HUES64 (cell line): ENCODE data around the gene SPON1.

Experiments used
- H3K27ac ChIP-seq: 2 replicates; pipeline ENCODE4 v1.7.0; 2013; ENCODE audit warnings: low read depth, low read length, inconsistent platforms
- H3K27me3 ChIP-seq: 2 replicates; pipeline ENCODE4 v1.6.1; 2013; ENCODE audit warnings: mild to moderate bottlenecking, low read length; ENCODE audit not compliant: insufficient read depth
- H3K36me3 ChIP-seq: 2 replicates; pipeline ENCODE4 v1.6.1; 2013; ENCODE audit warnings: mild to moderate bottlenecking, low read length; ENCODE audit not compliant: insufficient read depth
- H3K4me1 ChIP-seq: 2 replicates; pipeline ENCODE4 v1.6.1; 2013; ENCODE audit warnings: mild to moderate bottlenecking, low read length, moderate library complexity; ENCODE audit not compliant: insufficient read depth
- H3K4me3 ChIP-seq: 2 replicates; pipeline ENCODE4 v1.5.1; 2013; ENCODE audit warnings: mild to moderate bottlenecking, low read length, moderate library complexity
- H3K9ac ChIP-seq: 2 replicates; pipeline ENCODE4 v1.6.1; 2013; ENCODE audit warnings: mild to moderate bottlenecking, low read depth, low read length
- H3K9me3 ChIP-seq: 2 replicates; pipeline ENCODE4 v1.6.1; 2013; ENCODE audit warnings: low read depth, low read length; ENCODE audit not compliant: insufficient read depth
- WGBS: fragments of 150-250, 120-280 bp; methylation state at CpG from one replicate; pipeline ENCODE4 v1.1.7; 2013; ENCODE audit warnings: missing lambda C conversion rate; 5-methylcytosine and 5-hydroxymethylcytosine counted together

The SPON1 gene

DNA sequence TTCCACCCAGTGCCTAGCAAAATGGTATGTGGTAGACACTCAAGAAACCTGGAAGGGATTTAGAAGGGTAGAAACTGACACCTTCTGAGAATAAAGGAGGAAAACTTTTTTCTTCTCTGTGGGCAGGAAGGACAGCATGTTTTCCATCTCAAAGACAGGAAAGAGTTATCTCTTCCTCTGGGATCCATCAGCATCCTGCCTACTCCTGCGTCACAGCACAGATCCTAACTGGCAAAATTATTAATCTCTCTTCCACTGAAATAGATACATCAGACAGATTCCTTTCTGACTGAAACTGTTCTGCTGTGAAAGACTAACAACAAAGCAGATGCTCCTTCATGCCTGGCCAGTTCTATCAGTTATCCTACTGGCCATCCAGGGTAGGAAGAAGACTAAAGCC lies 147.2 kb downstream of the SPON1 start:
- Histone ChIP-seq H3K36me3 (no peaks in the 10 kb centered on the region), H3K4me1 (peaks cover 8% of the 10 kb centered on the region), H3K4me3 (no peak overlapping the region), H3K27ac (no peak overlapping the region), H3K27me3 (no peaks in the 10 kb centered on the region), H3K9ac (no peak overlapping the region), H3K9me3 (no peaks in the 10 kb centered on the region)
- 91% methylated on average over 1 of the region's 1 CpG for WGBS

DNA sequence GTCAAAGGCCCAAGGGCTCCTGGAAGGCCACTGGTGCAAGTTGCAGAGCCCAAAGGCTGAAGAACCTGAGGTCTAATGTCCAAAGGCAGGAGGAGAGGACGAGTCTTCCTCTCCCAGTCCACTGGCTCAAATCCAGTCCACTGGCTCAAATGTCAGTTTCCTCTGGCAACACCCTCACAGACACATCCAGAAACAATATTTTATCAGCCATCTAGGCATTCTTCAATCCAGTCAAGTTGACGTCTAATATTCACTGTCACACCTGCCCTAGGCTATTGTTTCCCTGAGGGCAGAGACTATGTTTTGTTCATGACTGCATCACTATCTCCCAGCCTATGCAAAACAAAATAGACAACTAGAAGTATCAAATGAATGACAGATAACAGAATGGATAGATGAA lies 148.1 kb downstream of the SPON1 start:
- H3K4me3 ChIP-seq = no peak overlapping the region
- no peaks in the 10 kb centered on the region for H3K27me3 ChIP-seq
- no peaks in the 10 kb centered on the region for H3K9me3 ChIP-seq
- H3K27ac ChIP-seq = no peak overlapping the region
- 93% methylated on average over 2 of the region's 2 CpGs for WGBS
- H3K9ac ChIP-seq = no peak overlapping the region
- peaks cover 8% of the 10 kb centered on the region for H3K4me1 ChIP-seq
- no peaks in the 10 kb centered on the region for H3K36me3 ChIP-seq

DNA sequence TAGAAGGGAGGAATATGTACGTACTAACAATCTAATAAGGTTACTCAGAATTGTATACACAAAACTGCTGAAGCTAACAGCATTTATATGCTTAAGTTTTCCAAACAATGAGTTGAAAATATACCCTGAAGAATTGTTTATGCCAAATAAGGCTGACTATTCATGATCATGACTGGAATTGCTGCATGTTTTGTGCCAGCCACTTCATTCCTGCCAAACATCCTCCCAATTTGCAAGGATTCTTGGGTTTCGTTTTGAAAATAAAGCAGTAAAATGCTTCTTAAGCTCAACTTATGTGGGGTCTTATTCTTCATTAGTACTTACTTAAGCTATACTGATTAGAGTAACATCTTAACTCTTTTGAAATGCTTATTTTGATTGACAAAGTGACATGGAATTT lies 149.0 kb downstream of the SPON1 start:
- WGBS = no CpG with 5 or more reads among the region's 2 CpGs
- H3K9ac ChIP-seq = no peak overlapping the region
- no peaks in the 10 kb centered on the region for H3K36me3 ChIP-seq
- no peaks in the 10 kb centered on the region for H3K27me3 ChIP-seq
- H3K4me1 ChIP-seq = peaks cover 6% of the 10 kb centered on the region
- H3K4me3 ChIP-seq = no peak overlapping the region
- no peak overlapping the region for H3K27ac ChIP-seq
- H3K9me3 ChIP-seq = peaks cover 3% of the 10 kb centered on the region; the same call in 1 of the 2 replicates

DNA sequence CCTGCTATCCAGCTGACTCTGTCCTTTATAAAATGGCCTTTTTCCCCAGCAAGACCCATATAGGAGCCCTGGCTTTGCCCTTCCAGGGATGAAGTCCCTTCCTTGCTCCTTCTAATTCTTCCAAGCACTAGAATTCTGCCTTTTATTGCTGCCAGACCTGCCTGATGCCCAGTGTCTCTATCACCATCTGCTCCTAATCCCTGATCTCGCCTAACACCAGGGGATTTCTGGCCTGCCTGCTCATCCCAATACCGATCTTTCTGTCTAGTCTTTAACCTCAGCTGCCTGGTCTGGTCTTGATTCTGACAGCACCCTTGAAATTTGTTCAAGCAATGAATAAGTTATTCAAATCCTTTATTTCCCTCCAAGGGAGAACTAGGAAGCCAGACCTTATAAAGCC lies 150.2 kb downstream of the SPON1 start:
- no peak overlapping the region for H3K27ac ChIP-seq
- no peaks in the 10 kb centered on the region for H3K4me1 ChIP-seq
- H3K9ac ChIP-seq = no peak overlapping the region
- no peak overlapping the region for H3K4me3 ChIP-seq
- peaks cover 3% of the 10 kb centered on the region; the same call in 1 of the 2 replicates for H3K9me3 ChIP-seq
- H3K27me3 ChIP-seq = no peaks in the 10 kb centered on the region
- no peaks in the 10 kb centered on the region for H3K36me3 ChIP-seq
- WGBS = 84% methylated on average over 2 of the region's 2 CpGs

DNA sequence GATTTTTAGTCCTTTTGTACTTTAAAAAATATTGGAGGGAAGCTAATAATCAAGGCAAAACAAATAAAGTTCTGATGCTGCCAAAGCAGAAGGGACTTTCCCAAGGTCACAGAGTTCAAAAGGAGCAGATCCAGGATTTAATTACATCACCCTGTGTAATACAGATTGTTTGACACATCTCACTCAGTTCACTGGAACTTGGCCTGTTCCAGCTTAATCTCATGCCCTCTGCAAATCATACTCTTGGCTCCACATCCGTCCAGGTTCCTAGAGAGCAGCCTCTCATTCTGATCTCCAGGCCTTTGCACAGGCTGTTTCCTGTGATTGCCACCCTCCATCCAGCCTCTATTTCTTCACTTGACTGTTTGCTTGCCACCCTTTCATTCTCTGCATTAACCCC lies 151.7 kb downstream of the SPON1 start:
- H3K9me3 ChIP-seq = peaks cover 3% of the 10 kb centered on the region; the same call in 1 of the 2 replicates
- H3K9ac ChIP-seq = no peak overlapping the region
- H3K27me3 ChIP-seq = no peaks in the 10 kb centered on the region
- 90% methylated on average over 1 of the region's 1 CpG for WGBS
- no peak overlapping the region for H3K4me3 ChIP-seq
- no peaks in the 10 kb centered on the region for H3K36me3 ChIP-seq
- no peak overlapping the region for H3K27ac ChIP-seq
- no peaks in the 10 kb centered on the region for H3K4me1 ChIP-seq

DNA sequence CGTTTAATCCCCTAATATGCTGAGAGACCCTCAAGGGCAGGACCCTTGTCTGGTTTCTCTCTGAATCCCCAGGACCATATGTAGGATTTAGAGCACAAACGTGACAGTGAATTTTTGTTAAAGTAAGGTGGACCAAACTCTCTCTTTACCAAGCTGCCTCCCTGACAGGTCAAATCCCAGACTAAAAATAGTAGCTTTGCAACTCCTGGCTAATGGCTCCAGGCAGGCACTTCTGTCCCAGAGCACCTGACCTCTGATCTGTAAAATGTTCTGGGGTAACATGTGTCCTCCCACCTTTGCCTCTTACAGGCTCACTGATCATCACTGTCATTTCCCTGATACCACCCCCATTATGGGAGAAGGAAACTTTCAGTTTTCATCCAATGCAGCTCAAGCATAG lies 152.3 kb downstream of the SPON1 start:
- no peaks in the 10 kb centered on the region for H3K4me1 ChIP-seq
- H3K9ac ChIP-seq = no peak overlapping the region
- H3K27ac ChIP-seq = no peak overlapping the region

DNA sequence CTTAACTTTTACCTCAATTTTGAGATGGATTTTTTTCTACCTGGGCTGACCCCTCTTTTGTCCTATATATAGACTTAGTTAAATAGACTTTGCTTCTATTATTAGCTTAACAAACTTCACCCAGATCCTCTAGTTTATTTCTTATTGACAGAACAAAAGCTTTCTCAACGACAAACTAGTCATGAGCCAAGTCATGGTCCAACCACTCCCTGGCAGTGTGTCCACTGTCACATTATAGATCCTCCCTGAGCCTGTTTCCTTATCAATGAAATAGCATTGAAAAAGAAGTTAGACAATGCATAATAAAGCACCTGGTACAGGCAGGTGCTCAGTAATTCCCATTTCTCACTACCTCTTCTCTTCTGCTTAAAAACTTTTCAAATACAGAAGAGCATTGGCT lies 155.1 kb downstream of the SPON1 start:
- Histone ChIP-seq H3K9ac (no peak overlapping the region), H3K4me3 (no peak overlapping the region), H3K27ac (no peak overlapping the region), H3K27me3 (no peaks in the 10 kb centered on the region), H3K9me3 (peaks cover 3% of the 10 kb centered on the region; the same call in 1 of the 2 replicates), H3K36me3 (no peaks in the 10 kb centered on the region), H3K4me1 (no peaks in the 10 kb centered on the region)
- WGBS = 91% methylated on average over 1 of the region's 1 CpG

More for the DNA sequence above, 152.3 kb downstream of the SPON1 start:
- Histone ChIP-seq H3K9me3 (peaks cover 3% of the 10 kb centered on the region; the same call in 1 of the 2 replicates), H3K27me3 (no peaks in the 10 kb centered on the region), H3K36me3 (no peaks in the 10 kb centered on the region), H3K4me3 (no peak overlapping the region)
- WGBS = 75% methylated on average over 2 of the region's 2 CpGs

DNA sequence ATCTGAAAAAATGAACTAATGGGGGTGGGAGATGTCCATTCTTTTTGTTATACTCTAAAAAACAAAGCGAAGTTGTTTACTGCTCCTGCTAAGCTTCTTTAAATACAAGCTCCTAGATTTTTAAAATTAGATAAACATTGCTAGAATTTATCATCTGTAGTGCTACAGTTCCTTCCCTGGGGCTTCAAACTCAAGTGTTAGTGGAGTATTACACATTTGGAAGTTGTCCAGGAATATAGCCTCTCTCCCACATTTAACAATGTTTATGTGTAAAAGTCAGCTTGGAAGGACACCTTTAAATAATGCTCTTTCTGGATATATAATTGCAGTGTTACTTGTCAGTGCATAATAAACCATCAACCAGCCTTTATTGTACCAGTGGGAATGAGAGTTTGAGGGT lies 155.5 kb downstream of the SPON1 start:
- Histone ChIP-seq H3K9me3 (peaks cover 3% of the 10 kb centered on the region; the same call in 1 of the 2 replicates), H3K9ac (no peak overlapping the region), H3K36me3 (no peaks in the 10 kb centered on the region), H3K27ac (no peak overlapping the region), H3K27me3 (no peaks in the 10 kb centered on the region), H3K4me3 (no peak overlapping the region), H3K4me1 (no peaks in the 10 kb centered on the region)
- WGBS = no CpG with 5 or more reads among the region's 1 CpG

DNA sequence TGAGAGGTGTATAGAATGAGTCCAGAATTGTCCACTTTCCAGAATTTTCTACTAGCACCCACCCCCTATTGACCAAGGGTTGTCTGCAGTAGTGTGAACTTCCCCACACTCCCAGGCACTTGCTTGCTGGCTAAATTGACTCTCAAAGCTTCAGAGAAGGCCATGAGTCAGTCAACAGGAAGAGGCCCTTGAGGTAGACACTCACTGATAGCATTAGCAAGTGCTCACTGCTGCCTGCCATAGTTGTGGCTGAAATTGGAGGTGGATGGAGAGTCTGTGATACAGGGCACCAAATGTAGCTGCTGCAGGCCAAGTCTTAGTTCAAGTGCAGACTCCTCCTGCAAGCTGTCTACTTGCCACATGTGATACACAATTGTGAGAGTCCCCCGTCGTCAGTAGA lies 156.8 kb downstream of the SPON1 start:
- Histone ChIP-seq H3K9ac (no peak overlapping the region), H3K4me3 (no peak overlapping the region), H3K4me1 (no peaks in the 10 kb centered on the region), H3K36me3 (no peaks in the 10 kb centered on the region), H3K27me3 (no peaks in the 10 kb centered on the region), H3K9me3 (peaks cover 3% of the 10 kb centered on the region; the same call in 1 of the 2 replicates), H3K27ac (no peak overlapping the region)
- WGBS = 90% methylated on average over 2 of the region's 2 CpGs

DNA sequence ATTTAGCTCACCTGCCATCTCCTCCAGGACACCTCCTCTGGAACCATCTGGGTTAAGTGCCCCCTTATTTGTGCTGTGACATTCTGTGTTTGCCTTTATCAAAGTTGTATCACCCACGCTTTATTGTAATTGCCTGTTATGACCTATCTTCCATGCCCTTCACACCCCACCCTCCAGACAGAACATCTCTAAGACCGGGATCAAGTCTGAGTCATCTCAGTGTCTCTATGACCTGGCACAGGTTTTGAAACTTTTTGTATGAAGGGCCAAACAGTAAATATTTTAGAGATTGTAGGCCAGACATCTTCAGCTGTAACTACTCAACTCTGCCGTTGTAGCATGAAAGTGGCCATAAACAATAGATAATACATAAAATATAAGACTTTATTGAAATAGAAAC lies 161.8 kb downstream of the SPON1 start:
- Histone ChIP-seq H3K27me3 (no peaks in the 10 kb centered on the region), H3K36me3 (no peaks in the 10 kb centered on the region), H3K9me3 (0 out of 2 replicates have a peak, but pooled peaks cover 4% of the 10 kb centered on the region), H3K4me3 (no peak overlapping the region), H3K27ac (no peak overlapping the region), H3K4me1 (no peaks in the 10 kb centered on the region), H3K9ac (no peak overlapping the region)
- WGBS = 94% methylated on average over 2 of the region's 3 CpGs

DNA sequence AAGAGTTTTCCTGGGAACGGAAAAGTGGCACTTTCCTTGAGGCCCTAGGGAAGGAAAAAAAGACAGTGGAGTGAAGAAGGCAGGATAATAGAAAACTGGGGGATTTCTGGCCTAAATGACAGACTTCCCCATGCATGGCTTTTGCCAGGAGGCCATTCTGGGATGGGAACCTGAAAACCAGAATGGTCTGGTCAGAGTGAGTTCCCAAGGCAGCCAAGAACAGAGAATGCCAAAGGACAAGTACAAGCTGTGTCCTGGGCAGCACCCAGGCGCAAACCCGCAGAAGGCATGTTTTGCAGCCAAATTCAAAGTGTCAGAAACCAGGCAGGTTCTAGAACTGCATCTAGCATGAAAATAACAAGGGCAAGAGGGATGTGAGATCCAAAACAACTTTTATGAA lies 162.4 kb downstream of the SPON1 start:
- WGBS = 94% methylated on average over 3 of the region's 3 CpGs
- H3K4me3 ChIP-seq = no peak overlapping the region

DNA sequence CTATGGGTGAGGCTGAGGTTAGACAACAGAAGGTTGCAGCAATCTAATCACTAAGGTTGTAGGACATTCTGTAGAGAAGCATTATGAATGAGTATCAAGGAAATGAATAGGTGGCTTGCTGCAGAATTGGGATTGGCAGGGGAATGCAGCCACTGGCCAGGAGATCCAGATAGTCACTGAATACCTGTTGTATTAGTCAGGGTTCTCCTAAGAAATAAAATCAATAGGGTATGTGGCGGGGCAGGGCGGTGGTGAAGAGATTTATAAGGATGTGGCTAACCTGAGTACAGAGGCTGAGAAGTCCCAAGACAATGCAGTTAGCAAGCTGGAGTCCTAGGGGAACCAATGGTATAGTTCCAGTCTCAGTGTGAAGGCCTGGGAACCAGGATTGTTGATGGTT lies 163.0 kb downstream of the SPON1 start:
- 0 out of 2 replicates have a peak, but pooled peaks cover 4% of the 10 kb centered on the region for H3K9me3 ChIP-seq
- no peaks in the 10 kb centered on the region for H3K36me3 ChIP-seq
- WGBS = 92% methylated on average over 2 of the region's 2 CpGs
- H3K27ac ChIP-seq = no peak overlapping the region
- no peak overlapping the region for H3K9ac ChIP-seq
- H3K27me3 ChIP-seq = no peaks in the 10 kb centered on the region
- H3K4me1 ChIP-seq = no peaks in the 10 kb centered on the region
- H3K4me3 ChIP-seq = no peak overlapping the region

More for the DNA sequence above, 162.4 kb downstream of the SPON1 start:
- Histone ChIP-seq H3K27me3 (no peaks in the 10 kb centered on the region), H3K9ac (no peak overlapping the region), H3K27ac (no peak overlapping the region), H3K9me3 (0 out of 2 replicates have a peak, but pooled peaks cover 4% of the 10 kb centered on the region), H3K36me3 (no peaks in the 10 kb centered on the region), H3K4me1 (no peaks in the 10 kb centered on the region)
